ENCODE measurements around the gene FADS2.

- TF ChIP-seq ZNF8 (CRISPR knock-in tag; IDR thresholded peaks at IDR 0.05) (no peak), POU6F1 (CRISPR knock-in tag; IDR thresholded peaks at IDR 0.05; ENCODE audit: borderline replicate concordance, low read depth) (no peak), ESRRG (CRISPR knock-in tag; IDR thresholded peaks at IDR 0.05) (no peak), TSHZ2 (CRISPR knock-in tag; IDR thresholded peaks at IDR 0.05) (no peak), PATZ1 (CRISPR knock-in tag; IDR thresholded peaks at IDR 0.05; ENCODE audit: borderline replicate concordance) (no peak), ZFP30 (CRISPR knock-in tag; IDR thresholded peaks at IDR 0.05) (no peak), RARB (CRISPR knock-in tag; IDR thresholded peaks at IDR 0.05) (no peak), TOX (CRISPR knock-in tag; IDR thresholded peaks at IDR 0.05; ENCODE audit: borderline replicate concordance) (no peak), BACH2 (CRISPR knock-in tag; IDR thresholded peaks at IDR 0.05; ENCODE audit: borderline replicate concordance) (no peak), ZFP3 (CRISPR knock-in tag; IDR thresholded peaks at IDR 0.05) (no peak), CREB5 (CRISPR knock-in tag; IDR thresholded peaks at IDR 0.05; ENCODE audit: low read depth) (no peak)
Observed at GRCh38 chr11:61855939-61856680, 28.0 kb downstream of the FADS2 start.
